ENCODE measurements around the gene TMEM132D.

The TMEM132D gene

GRCh38 chr12:129207084-129207483 lies 696.7 kb downstream of the TMEM132D start:
- 85% methylated on average over 9 of the region's 9 CpGs for WGBS
- H3K18ac ChIP-seq (ENCODE audit: low read depth in 1 of 2, low read length in 2 of 2), result no peak overlapping the region
- peaks cover 7% of the 10 kb centered on the region for H3K9me3 ChIP-seq (ENCODE audit: control insufficient read depth, low read length)
- no peak overlapping the region for H3K4ac ChIP-seq (ENCODE audit: low read depth in 1 of 2, low read length in 2 of 2)
- no peak for DNase-seq
- H2BK5ac ChIP-seq (ENCODE audit: low read depth, low read length, poor library complexity, severe bottlenecking), result no peak overlapping the region
- H4K8ac ChIP-seq (ENCODE audit: low read length), result no peak overlapping the region
- H3K27me3 ChIP-seq (ENCODE audit: control insufficient read depth in 1 of 2, insufficient read depth in 1 of 2, low read length in 2 of 2), result no peaks in the 10 kb centered on the region
- H2AFZ ChIP-seq (ENCODE audit: low read depth, low read length), result no peak overlapping the region
- H3K4me2 ChIP-seq (ENCODE audit: low read length, poor library complexity, severe bottlenecking), result no peak overlapping the region
- no peak overlapping the region for H2BK12ac ChIP-seq (ENCODE audit: low read length in 2 of 2)
- no peaks in the 10 kb centered on the region for H3K36me3 ChIP-seq (ENCODE audit: control insufficient read depth in 1 of 2, insufficient read depth in 2 of 2, low read depth in 1 of 2, low read length in 2 of 2)
- H3K4me1 ChIP-seq (ENCODE audit: control insufficient read depth, insufficient read depth, low read depth, low read length), result no peaks in the 10 kb centered on the region
- no peak overlapping the region for H2BK120ac ChIP-seq (ENCODE audit: low read depth, low read length)
- H3K9ac ChIP-seq (ENCODE audit: low read length), result no peak overlapping the region
- no peak overlapping the region for H3K4me3 ChIP-seq (ENCODE audit: insufficient read depth in 1 of 2, low read depth in 1 of 2, low read length in 2 of 2)
- no peak overlapping the region for H3K14ac ChIP-seq (ENCODE audit: low read length in 2 of 2)
- H2AK5ac ChIP-seq (ENCODE audit: low read length, severe bottlenecking), result no peak overlapping the region
- no peaks in the 10 kb centered on the region for H3K79me1 ChIP-seq (replicated peaks; ENCODE audit: low read length, poor library complexity, severe bottlenecking)
- no peak overlapping the region for H3K27ac ChIP-seq (ENCODE audit: low read length, poor library complexity, severe bottlenecking)
- no peak overlapping the region for H3K23ac ChIP-seq (ENCODE audit: low read length in 2 of 2)
- no peak overlapping the region for H2BK15ac ChIP-seq (ENCODE audit: low read depth, poor library complexity, severe bottlenecking)
- H4K91ac ChIP-seq (ENCODE audit: low read length), result no peak overlapping the region

DNA sequence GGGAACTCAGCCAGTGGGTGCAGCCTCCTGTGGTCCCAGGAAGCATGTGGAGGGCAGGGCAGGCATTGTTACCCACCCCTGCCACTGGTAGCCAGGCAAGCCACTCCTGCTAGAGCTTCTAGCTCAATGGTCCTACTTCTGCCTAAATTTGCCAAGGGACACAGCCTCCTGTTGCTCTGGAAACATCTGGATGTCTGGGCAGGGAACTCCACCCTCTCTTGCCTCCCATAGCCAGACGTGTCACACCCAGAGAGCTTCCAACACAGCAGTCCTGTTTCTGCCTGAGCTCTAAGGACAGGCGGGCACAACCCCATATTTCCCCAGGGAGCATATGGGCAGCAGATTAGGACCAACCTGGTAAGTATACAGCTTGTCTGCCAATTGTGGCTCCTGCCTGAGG lies 700.4 kb downstream of the TMEM132D start:
- Histone ChIP-seq H4K8ac (ENCODE audit: low read length) (no peak overlapping the region), H3K4ac (ENCODE audit: low read depth in 1 of 2, low read length in 2 of 2) (no peak overlapping the region), H2BK15ac (ENCODE audit: low read depth, poor library complexity, severe bottlenecking) (no peak overlapping the region), H3K4me1 (ENCODE audit: control insufficient read depth, insufficient read depth, low read depth, low read length) (no peaks in the 10 kb centered on the region), H3K36me3 (ENCODE audit: control insufficient read depth in 1 of 2, insufficient read depth in 2 of 2, low read depth in 1 of 2, low read length in 2 of 2) (no peaks in the 10 kb centered on the region), H2BK12ac (ENCODE audit: low read length in 2 of 2) (no peak overlapping the region), H2BK120ac (ENCODE audit: low read depth, low read length) (no peak overlapping the region), H3K14ac (ENCODE audit: low read length in 2 of 2) (no peak overlapping the region), H3K9me3 (ENCODE audit: control insufficient read depth, low read length) (peaks cover 4% of the 10 kb centered on the region), H3K79me1 (replicated peaks; ENCODE audit: low read length, poor library complexity, severe bottlenecking) (no peaks in the 10 kb centered on the region), H2BK5ac (ENCODE audit: low read depth, low read length, poor library complexity, severe bottlenecking) (no peak overlapping the region), H3K4me2 (ENCODE audit: low read length, poor library complexity, severe bottlenecking) (no peak overlapping the region), H3K27ac (ENCODE audit: low read length, poor library complexity, severe bottlenecking) (no peak overlapping the region), H4K91ac (ENCODE audit: low read length) (no peak overlapping the region), H2AK5ac (ENCODE audit: low read length, severe bottlenecking) (no peak overlapping the region), H3K23ac (ENCODE audit: low read length in 2 of 2) (no peak overlapping the region), H2AFZ (ENCODE audit: low read depth, low read length) (no peak overlapping the region), H3K18ac (ENCODE audit: low read depth in 1 of 2, low read length in 2 of 2) (no peak overlapping the region), H3K27me3 (ENCODE audit: control insufficient read depth in 1 of 2, insufficient read depth in 1 of 2, low read length in 2 of 2) (no peaks in the 10 kb centered on the region), H3K9ac (ENCODE audit: low read length) (no peak overlapping the region), H3K4me3 (ENCODE audit: insufficient read depth in 1 of 2, low read depth in 1 of 2, low read length in 2 of 2) (no peak overlapping the region)
- DNase-seq, result no peak
- 30% methylated on average over 2 of the region's 2 CpGs for WGBS

- no peak overlapping the region for H2BK120ac ChIP-seq (ENCODE audit: low read depth, low read length)
- H2BK5ac ChIP-seq (ENCODE audit: low read depth, low read length, poor library complexity, severe bottlenecking), result no peak overlapping the region
- no peak overlapping the region for H3K18ac ChIP-seq (ENCODE audit: low read depth in 1 of 2, low read length in 2 of 2)
- no peaks in the 10 kb centered on the region for H3K27me3 ChIP-seq (ENCODE audit: control insufficient read depth in 1 of 2, insufficient read depth in 1 of 2, low read length in 2 of 2)
- peaks cover 8% of the 10 kb centered on the region for H3K9me3 ChIP-seq (ENCODE audit: control insufficient read depth, low read length)
- WGBS, result 40% methylated on average over 5 of the region's 6 CpGs
- H2AK5ac ChIP-seq (ENCODE audit: low read length, severe bottlenecking), result no peak overlapping the region
- no peak overlapping the region for H4K8ac ChIP-seq (ENCODE audit: low read length)
- no peak overlapping the region for H4K91ac ChIP-seq (ENCODE audit: low read length)
- H3K9ac ChIP-seq (ENCODE audit: low read length), result no peak overlapping the region
- no peak overlapping the region for H3K23ac ChIP-seq (ENCODE audit: low read length in 2 of 2)
- no peak overlapping the region for H3K27ac ChIP-seq (ENCODE audit: low read length, poor library complexity, severe bottlenecking)
- H3K4ac ChIP-seq (ENCODE audit: low read depth in 1 of 2, low read length in 2 of 2), result no peak overlapping the region
- H2BK12ac ChIP-seq (ENCODE audit: low read length in 2 of 2), result no peak overlapping the region
- H3K4me2 ChIP-seq (ENCODE audit: low read length, poor library complexity, severe bottlenecking), result no peak overlapping the region
- H3K79me1 ChIP-seq (replicated peaks; ENCODE audit: low read length, poor library complexity, severe bottlenecking), result no peaks in the 10 kb centered on the region
- H3K36me3 ChIP-seq (ENCODE audit: control insufficient read depth in 1 of 2, insufficient read depth in 2 of 2, low read depth in 1 of 2, low read length in 2 of 2), result no peaks in the 10 kb centered on the region
- H2AFZ ChIP-seq (ENCODE audit: low read depth, low read length), result no peak overlapping the region
- no peak for DNase-seq
- no peaks in the 10 kb centered on the region for H3K4me1 ChIP-seq (ENCODE audit: control insufficient read depth, insufficient read depth, low read depth, low read length)
- H3K14ac ChIP-seq (ENCODE audit: low read length in 2 of 2), result no peak overlapping the region
- H2BK15ac ChIP-seq (ENCODE audit: low read depth, poor library complexity, severe bottlenecking), result no peak overlapping the region
- H3K4me3 ChIP-seq (ENCODE audit: insufficient read depth in 1 of 2, low read depth in 1 of 2, low read length in 2 of 2), result no peak overlapping the region
These were observed 701.6 kb downstream of the TMEM132D start for GRCh38 chr12:129202109-129202814.

DNA sequence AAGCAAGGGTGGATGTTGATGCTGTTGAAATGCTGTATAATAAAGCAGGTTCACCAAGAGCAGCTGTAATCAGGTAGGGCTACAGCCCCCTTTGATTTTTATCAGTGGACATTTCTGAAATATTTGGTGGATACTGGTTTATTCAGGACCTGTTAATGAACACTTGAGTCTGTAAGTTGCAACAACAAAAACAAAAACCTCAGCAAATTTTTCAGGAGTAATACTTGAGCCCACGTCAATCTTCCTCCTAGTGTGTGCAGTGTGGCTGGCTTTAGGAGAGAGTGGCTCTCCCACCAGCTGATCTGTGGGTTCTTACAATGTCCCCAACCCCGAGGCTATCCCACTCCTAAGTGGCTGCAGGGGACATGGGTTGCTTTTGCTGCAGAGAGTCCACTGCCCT lies 702.8 kb downstream of the TMEM132D start:
- H3K9ac ChIP-seq (ENCODE audit: low read length), result no peak overlapping the region
- no peak overlapping the region for H3K4me3 ChIP-seq (ENCODE audit: insufficient read depth in 1 of 2, low read depth in 1 of 2, low read length in 2 of 2)
- H3K27me3 ChIP-seq (ENCODE audit: control insufficient read depth in 1 of 2, insufficient read depth in 1 of 2, low read length in 2 of 2), result no peaks in the 10 kb centered on the region
- 52% methylated on average over 2 of the region's 2 CpGs for WGBS
- H2AK5ac ChIP-seq (ENCODE audit: low read length, severe bottlenecking), result no peak overlapping the region
- peaks cover 10% of the 10 kb centered on the region for H3K9me3 ChIP-seq (ENCODE audit: control insufficient read depth, low read length)
- no peak overlapping the region for H3K23ac ChIP-seq (ENCODE audit: low read length in 2 of 2)
- no peak overlapping the region for H2BK12ac ChIP-seq (ENCODE audit: low read length in 2 of 2)
- H2AFZ ChIP-seq (ENCODE audit: low read depth, low read length), result no peak overlapping the region
- H4K8ac ChIP-seq (ENCODE audit: low read length), result no peak overlapping the region
- no peaks in the 10 kb centered on the region for H3K4me1 ChIP-seq (ENCODE audit: control insufficient read depth, insufficient read depth, low read depth, low read length)
- no peaks in the 10 kb centered on the region for H3K79me1 ChIP-seq (replicated peaks; ENCODE audit: low read length, poor library complexity, severe bottlenecking)
- H3K4me2 ChIP-seq (ENCODE audit: low read length, poor library complexity, severe bottlenecking), result no peak overlapping the region
- no peak overlapping the region for H2BK120ac ChIP-seq (ENCODE audit: low read depth, low read length)
- H3K27ac ChIP-seq (ENCODE audit: low read length, poor library complexity, severe bottlenecking), result no peak overlapping the region
- H2BK5ac ChIP-seq (ENCODE audit: low read depth, low read length, poor library complexity, severe bottlenecking), result no peak overlapping the region
- H3K36me3 ChIP-seq (ENCODE audit: control insufficient read depth in 1 of 2, insufficient read depth in 2 of 2, low read depth in 1 of 2, low read length in 2 of 2), result no peaks in the 10 kb centered on the region
- no peak overlapping the region for H2BK15ac ChIP-seq (ENCODE audit: low read depth, poor library complexity, severe bottlenecking)
- no peak overlapping the region for H4K91ac ChIP-seq (ENCODE audit: low read length)
- no peak overlapping the region for H3K14ac ChIP-seq (ENCODE audit: low read length in 2 of 2)
- DNase-seq, result no peak
- H3K4ac ChIP-seq (ENCODE audit: low read depth in 1 of 2, low read length in 2 of 2), result no peak overlapping the region
- H3K18ac ChIP-seq (ENCODE audit: low read depth in 1 of 2, low read length in 2 of 2), result no peak overlapping the region

Data from mesenchymal stem cell (in vitro differentiated cells and primary cell).